RWPE2 (cell line): ENCODE results near the gene ZNF616.

Experiments used
- ATAC-seq: fragments of 200-7000 bp; cut with Tn5 transposase; 3 replicates; pipeline ENCODE4 v1.9.1; 2021; ENCODE audit warnings: low read depth
- DNase-seq: peaks from one replicate; pipeline ENCODE4 v3.0.0-alpha.2; 2020; ENCODE audit warnings: low spot score
- H3K27ac ChIP-seq: fragments of 450-650 bp; 2 replicates; pipeline ENCODE4 v1.5.1; 2017; ENCODE audit warnings: mild to moderate bottlenecking; ENCODE audit not compliant: poor library complexity, severe bottlenecking
- H3K27me3 ChIP-seq: fragments of 250-450 bp; sonication (Bioruptor Pico); 2 replicates; pipeline ENCODE4 v1.5.1; 2021; ENCODE audit warnings: mild to moderate bottlenecking, moderate library complexity; ENCODE audit not compliant: insufficient read depth, poor library complexity, severe bottlenecking
- H3K36me3 ChIP-seq: fragments of 250-450 bp; sonication (Bioruptor Pico); 2 replicates; pipeline ENCODE4 v1.5.1; 2020; ENCODE audit warnings: low read depth, mild to moderate bottlenecking, moderate library complexity
- H3K4me1 ChIP-seq: fragments of 250-450 bp; sonication (Bioruptor Pico); 2 replicates; pipeline ENCODE4 v1.5.1; 2021; ENCODE audit warnings: mild to moderate bottlenecking, moderate library complexity; ENCODE audit not compliant: insufficient read depth, poor library complexity, severe bottlenecking
- H3K4me3 ChIP-seq: fragments of 250-450 bp; sonication (Bioruptor Pico); 2 replicates; pipeline ENCODE4 v1.5.1; 2021; ENCODE audit warnings: mild to moderate bottlenecking, moderate library complexity; ENCODE audit not compliant: severe bottlenecking
- H3K9me3 ChIP-seq: fragments of 250-450 bp; sonication (Bioruptor Pico); 2 replicates; pipeline ENCODE4 v1.5.1; 2021; ENCODE audit warnings: mild to moderate bottlenecking, moderate library complexity; ENCODE audit not compliant: severe bottlenecking
- TF ChIP-seq, protein P1 (sequence below): fragments of 450-650 bp; IDR thresholded peaks from one replicate; pipeline ENCODE4 v1.5.1; 2017; ENCODE audit warnings: mild to moderate bottlenecking, moderate library complexity; ENCODE audit not compliant: poor library complexity, severe bottlenecking

ZNF616 gene

GRCh38 chr19:52139252-52140031 is at the start of gene ZNF616:
TSS of gene ZNF616 (minus strand) at chr19:52139938. CDS start at chr19:52130512, 9,426 bp downstream.
- DNase-seq: peak; percentile 93
- TF ChIP-seq, protein P1, sequence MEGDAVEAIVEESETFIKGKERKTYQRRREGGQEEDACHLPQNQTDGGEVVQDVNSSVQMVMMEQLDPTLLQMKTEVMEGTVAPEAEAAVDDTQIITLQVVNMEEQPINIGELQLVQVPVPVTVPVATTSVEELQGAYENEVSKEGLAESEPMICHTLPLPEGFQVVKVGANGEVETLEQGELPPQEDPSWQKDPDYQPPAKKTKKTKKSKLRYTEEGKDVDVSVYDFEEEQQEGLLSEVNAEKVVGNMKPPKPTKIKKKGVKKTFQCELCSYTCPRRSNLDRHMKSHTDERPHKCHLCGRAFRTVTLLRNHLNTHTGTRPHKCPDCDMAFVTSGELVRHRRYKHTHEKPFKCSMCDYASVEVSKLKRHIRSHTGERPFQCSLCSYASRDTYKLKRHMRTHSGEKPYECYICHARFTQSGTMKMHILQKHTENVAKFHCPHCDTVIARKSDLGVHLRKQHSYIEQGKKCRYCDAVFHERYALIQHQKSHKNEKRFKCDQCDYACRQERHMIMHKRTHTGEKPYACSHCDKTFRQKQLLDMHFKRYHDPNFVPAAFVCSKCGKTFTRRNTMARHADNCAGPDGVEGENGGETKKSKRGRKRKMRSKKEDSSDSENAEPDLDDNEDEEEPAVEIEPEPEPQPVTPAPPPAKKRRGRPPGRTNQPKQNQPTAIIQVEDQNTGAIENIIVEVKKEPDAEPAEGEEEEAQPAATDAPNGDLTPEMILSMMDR: peak; percentile 92
- ATAC-seq: peak; percentile 83
- Histone ChIP-seq H3K4me1 (no peaks in the 10 kb centered on the region), H3K27ac (peak within 1 kb of the TSS; percentile 80), H3K4me3 (peak within 1 kb of the TSS; percentile 49), H3K36me3 (peaks cover 5% of the 10 kb centered on the region), H3K27me3 (no peaks in the 10 kb centered on the region), H3K9me3 (peaks cover 2% of the 10 kb centered on the region)

- H3K4me1 ChIP-seq: peaks cover 7% of the 10 kb centered on the region
- ATAC-seq: no peak
- peak overlapping the region; percentile 69 for H3K27ac ChIP-seq
- H3K9me3 ChIP-seq: no peaks in the 10 kb centered on the region
- DNase-seq: no peak
- H3K36me3 ChIP-seq: peaks cover 25% of the 10 kb centered on the region
- TF ChIP-seq, protein P1: no peak
- H3K27me3 ChIP-seq: no peaks in the 10 kb centered on the region
- H3K4me3 ChIP-seq: peak overlapping the region; percentile 31
Observed at GRCh38 chr19:52188822-52189734, 49.3 kb upstream of the ZNF616 start.

DNA sequence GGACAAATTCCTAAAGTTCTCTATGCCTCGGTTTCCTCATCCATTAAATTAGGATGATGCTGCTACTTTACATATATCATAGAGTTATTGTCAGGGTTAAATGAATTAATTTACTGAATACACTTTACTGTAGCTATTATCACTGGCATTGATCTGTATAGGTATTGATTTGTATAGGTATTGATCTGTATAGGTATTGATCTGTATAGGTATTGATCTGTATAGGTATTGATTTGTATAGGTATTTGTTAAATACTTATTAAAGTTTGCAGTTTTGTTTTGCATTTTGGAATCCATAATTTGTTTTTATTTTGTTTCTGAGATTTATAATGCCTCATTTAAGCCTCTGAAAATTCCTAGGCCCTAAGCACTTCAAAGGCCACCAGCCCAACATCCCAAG is 47.7 kb upstream of the ZNF616 start:
- no peak for ATAC-seq
- DNase-seq: no peak
- Histone ChIP-seq H3K27me3 (no peaks in the 10 kb centered on the region), H3K36me3 (peaks cover 11% of the 10 kb centered on the region), H3K27ac (no peak overlapping the region), H3K4me3 (no peak overlapping the region), H3K4me1 (peaks cover 7% of the 10 kb centered on the region), H3K9me3 (no peaks in the 10 kb centered on the region)
- TF ChIP-seq, protein P1: no peak

- no peak for DNase-seq
- no peak overlapping the region for H3K4me3 ChIP-seq
- H3K27ac ChIP-seq: no peak overlapping the region
- no peaks in the 10 kb centered on the region for H3K9me3 ChIP-seq
- TF ChIP-seq, protein P1: no peak
- no peaks in the 10 kb centered on the region for H3K27me3 ChIP-seq
- no peak for ATAC-seq
- H3K4me1 ChIP-seq: no peaks in the 10 kb centered on the region
- H3K36me3 ChIP-seq: no peaks in the 10 kb centered on the region
Observed at GRCh38 chr19:52176574-52176973, 36.8 kb upstream of the ZNF616 start.
